Colonic mucosa (tissue), 4 donors: ENCODE measurements around the gene UNC79. TPM values are rescaled to one million over a fixed set of nuclear protein-coding genes. Genes with fewer than 3 reads are reported as not detected.

Source experiments
- DNase-seq: peaks from one replicate; pipeline ENCODE4 v3.0.0-alpha.2; 2020
- H3K27ac ChIP-seq: fragments of 200-600 bp; one replicate; pipeline ENCODE4 v1.8.0; 2021
- H3K27me3 ChIP-seq: fragments of 200-600 bp; one replicate; pipeline ENCODE4 v1.8.0; 2021
- H3K36me3 ChIP-seq: fragments of 200-600 bp; one replicate; pipeline ENCODE4 v1.8.0; 2021
- H3K4me1 ChIP-seq: fragments of 200-600 bp; one replicate; pipeline ENCODE4 v1.8.0; 2021; ENCODE audit warnings: mild to moderate bottlenecking
- H3K4me3 ChIP-seq: fragments of 200-600 bp; one replicate; pipeline ENCODE4 v1.8.0; 2021
- H3K9ac ChIP-seq, 2 donors: one replicate each; pipeline ENCODE4 v1.7.0; 2013; ENCODE audit warnings: control low read depth in 2 of 2, low read depth in 2 of 2, low read length in 2 of 2
- H3K9me3 ChIP-seq: fragments of 200-600 bp; one replicate; pipeline ENCODE4 v1.8.0; 2021
- intact Hi-C: fragments of 100-400 bp; cut with DNase I; formaldehyde crosslinking; loops from one replicate; pipeline ENCODE4 v1.14.1; 2022
- total RNA-seq, 2 donors: library from RNA; stranded (reverse); fragmentation: NEBNext Ultra II Directional in 1 of 2; extraction: Animal tissue kit (Norgen Biotek cat#: 25700) in 1 of 2; gene quantifications; one replicate each; pipeline ENCODE4 v1.2.1, GENCODE V29; 2021
- TF ChIP-seq, protein P1 (sequence below): fragments of 200-600 bp; IDR thresholded peaks from one replicate; pipeline ENCODE4 v1.8.0; 2022; ENCODE audit warnings: antibody characterized with exemption, mild to moderate bottlenecking
- donor health status: healthy.
- donor health status: DM: no; HTN: no; CAD: no.
- donor health status: DM: no; HTN: no; CAD: no.

UNC79 gene
- total RNA-seq, 2 donors from 2014 or later = 0.17 to 0.21 TPM

DNA sequence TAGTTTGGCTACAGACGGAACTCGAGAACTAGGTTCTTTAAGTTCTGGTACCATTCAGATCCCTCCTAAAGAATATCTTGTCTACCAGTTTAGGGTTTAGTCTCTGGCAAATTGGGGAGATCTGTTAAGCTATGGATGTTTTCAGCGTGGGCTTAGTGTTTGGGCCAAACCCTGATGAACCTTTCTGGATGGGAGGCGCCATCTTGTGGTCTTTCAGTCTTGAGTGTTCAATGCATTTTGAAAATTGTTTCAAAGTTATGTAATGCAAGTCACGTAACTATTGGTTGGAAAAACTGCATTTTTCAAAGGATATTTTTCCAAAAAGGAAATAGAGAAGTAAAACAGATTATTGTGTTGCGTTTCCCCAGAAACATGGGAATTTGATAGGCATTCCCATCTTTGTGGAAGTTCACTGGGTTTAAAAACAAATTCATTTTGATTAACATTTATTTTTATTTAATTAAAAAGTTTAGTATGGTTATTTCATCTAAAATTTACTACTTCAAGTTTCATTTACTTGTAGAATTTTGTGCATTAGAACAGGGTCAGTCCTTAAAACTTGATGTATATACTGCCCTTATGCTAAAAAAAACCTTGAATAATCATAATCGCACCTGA, 188.5 kb downstream of the UNC79 start:
- H3K9me3 ChIP-seq = no peaks in the 10 kb centered on the region
- TF ChIP-seq, protein P1, sequence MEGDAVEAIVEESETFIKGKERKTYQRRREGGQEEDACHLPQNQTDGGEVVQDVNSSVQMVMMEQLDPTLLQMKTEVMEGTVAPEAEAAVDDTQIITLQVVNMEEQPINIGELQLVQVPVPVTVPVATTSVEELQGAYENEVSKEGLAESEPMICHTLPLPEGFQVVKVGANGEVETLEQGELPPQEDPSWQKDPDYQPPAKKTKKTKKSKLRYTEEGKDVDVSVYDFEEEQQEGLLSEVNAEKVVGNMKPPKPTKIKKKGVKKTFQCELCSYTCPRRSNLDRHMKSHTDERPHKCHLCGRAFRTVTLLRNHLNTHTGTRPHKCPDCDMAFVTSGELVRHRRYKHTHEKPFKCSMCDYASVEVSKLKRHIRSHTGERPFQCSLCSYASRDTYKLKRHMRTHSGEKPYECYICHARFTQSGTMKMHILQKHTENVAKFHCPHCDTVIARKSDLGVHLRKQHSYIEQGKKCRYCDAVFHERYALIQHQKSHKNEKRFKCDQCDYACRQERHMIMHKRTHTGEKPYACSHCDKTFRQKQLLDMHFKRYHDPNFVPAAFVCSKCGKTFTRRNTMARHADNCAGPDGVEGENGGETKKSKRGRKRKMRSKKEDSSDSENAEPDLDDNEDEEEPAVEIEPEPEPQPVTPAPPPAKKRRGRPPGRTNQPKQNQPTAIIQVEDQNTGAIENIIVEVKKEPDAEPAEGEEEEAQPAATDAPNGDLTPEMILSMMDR = peak; percentile 43
- H3K36me3 ChIP-seq = no peaks in the 10 kb centered on the region
- no peaks in the 10 kb centered on the region for H3K4me1 ChIP-seq
- no peaks in the 10 kb centered on the region for H3K27me3 ChIP-seq
- DNase-seq = peak; percentile 24
- H3K9ac ChIP-seq = no peak overlapping the region
- intact Hi-C loops = no loop called here
- no peak overlapping the region for H3K4me3 ChIP-seq
- H3K27ac ChIP-seq = no peak overlapping the region

DNA sequence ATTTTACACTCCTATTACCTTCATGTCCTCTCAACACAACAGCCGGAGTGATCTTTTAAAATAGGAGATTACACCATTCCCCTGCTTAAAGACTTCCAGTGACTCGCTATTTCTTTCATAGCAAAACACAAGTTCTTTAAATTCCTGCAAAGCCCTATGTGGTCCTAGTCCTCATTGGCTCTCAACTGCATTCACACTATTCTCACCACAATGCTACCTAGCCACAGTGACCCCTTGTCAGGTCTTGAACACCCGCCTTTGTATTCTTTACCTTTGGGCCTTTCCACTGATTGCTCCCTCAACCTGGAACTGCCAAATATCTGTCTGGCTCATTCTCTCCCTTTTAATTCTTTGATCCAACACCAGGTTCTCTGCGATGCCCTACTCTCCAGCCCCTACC, 197.3 kb downstream of the UNC79 start:
- Histone ChIP-seq H3K9me3 (no peaks in the 10 kb centered on the region), H3K9ac (no peak overlapping the region), H3K27me3 (no peaks in the 10 kb centered on the region), H3K4me1 (no peaks in the 10 kb centered on the region), H3K4me3 (no peak overlapping the region), H3K36me3 (no peaks in the 10 kb centered on the region), H3K27ac (no peak overlapping the region)
- TF ChIP-seq, protein P1 = no peak
- intact Hi-C loops = no loop called here
- no peak for DNase-seq

DNA sequence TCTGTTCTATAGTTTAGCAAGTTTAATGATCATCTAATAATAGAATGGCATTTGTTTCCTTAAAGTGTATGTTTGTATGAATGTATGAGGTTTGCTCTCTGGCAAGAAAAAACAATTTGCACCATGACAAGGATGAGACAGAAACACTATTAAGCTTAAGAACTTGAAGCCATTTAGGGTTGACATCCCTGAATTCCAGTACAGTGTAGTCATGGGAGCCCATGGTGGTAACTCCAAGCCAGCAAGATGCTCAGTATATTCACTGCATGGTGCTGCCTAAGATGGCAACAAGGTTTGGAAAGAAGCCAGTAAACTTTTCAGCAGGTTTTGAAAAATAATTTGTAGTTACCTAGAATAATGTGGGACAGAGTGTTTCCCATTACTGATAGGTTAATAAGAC, 198.9 kb downstream of the UNC79 start:
- intact Hi-C loops = no loop called here
- no peak overlapping the region for H3K9ac ChIP-seq
- no peak overlapping the region for H3K4me3 ChIP-seq
- no peaks in the 10 kb centered on the region for H3K27me3 ChIP-seq
- H3K27ac ChIP-seq = no peak overlapping the region
- TF ChIP-seq, protein P1 = no peak
- no peaks in the 10 kb centered on the region for H3K4me1 ChIP-seq
- no peak for DNase-seq
- H3K9me3 ChIP-seq = no peaks in the 10 kb centered on the region
- no peaks in the 10 kb centered on the region for H3K36me3 ChIP-seq

DNA sequence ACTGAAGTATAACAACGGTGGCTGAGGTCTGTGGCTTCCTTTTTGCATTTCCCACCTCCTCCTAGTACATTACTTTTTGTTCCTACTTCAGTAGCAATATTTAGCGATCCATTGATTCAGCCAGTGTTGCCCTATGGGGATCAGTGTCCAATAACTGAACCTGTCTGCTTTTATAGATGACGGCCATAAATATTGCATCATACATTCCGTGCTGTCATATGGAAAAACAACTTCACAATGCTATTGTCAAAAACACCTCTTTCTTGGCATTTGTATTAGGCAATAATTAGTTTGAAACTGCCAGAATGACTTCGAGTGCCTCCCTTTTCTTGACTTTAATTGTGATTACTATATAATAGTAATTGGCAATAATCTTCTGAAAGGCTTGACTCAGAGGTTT, 208.1 kb downstream of the UNC79 start:
- no peak overlapping the region for H3K27ac ChIP-seq
- intact Hi-C loops = no loop called here

DNA sequence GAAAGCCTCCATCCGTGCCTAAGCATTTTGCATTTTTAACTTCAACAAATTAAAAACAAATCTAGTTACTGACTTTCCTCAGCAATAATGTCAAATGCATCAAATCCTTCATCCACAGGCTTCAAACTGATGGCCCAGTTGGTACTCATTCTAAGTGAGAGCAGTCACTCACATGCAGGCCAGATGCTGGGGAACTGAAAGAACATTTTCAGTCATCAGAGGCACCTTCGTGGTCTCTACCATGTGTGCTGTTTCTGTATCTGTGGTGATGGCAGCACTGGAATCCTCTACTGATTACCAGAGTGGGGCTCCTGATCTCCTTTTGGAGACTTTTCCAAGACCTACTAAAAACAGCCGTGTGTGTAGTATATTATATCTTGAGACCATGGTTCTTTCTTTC, 212.4 kb downstream of the UNC79 start:
- Histone ChIP-seq H3K4me1 (no peaks in the 10 kb centered on the region), H3K27me3 (no peaks in the 10 kb centered on the region), H3K9ac (no peak overlapping the region), H3K27ac (no peak overlapping the region), H3K36me3 (no peaks in the 10 kb centered on the region), H3K4me3 (no peak overlapping the region), H3K9me3 (no peaks in the 10 kb centered on the region)
- no peak for DNase-seq
- TF ChIP-seq, protein P1 = no peak
- intact Hi-C loops = no loop called here

More for the DNA sequence above, 208.1 kb downstream of the UNC79 start:
- TF ChIP-seq, protein P1 = no peak
- H3K9me3 ChIP-seq = no peaks in the 10 kb centered on the region
- H3K27me3 ChIP-seq = no peaks in the 10 kb centered on the region
- no peak for DNase-seq
- no peak overlapping the region for H3K4me3 ChIP-seq
- no peaks in the 10 kb centered on the region for H3K36me3 ChIP-seq
- no peaks in the 10 kb centered on the region for H3K4me1 ChIP-seq
- H3K9ac ChIP-seq = no peak overlapping the region
